Superior temporal gyrus (tissue), 1 donor: ENCODE data around the gene PTPN2.
"Not testable (repeated sequence)": the region's sequence is repeated elsewhere in the genome, so short reads cannot be mapped to it uniquely, and the experiment has no call there.

ENCODE experiments used
- DNase-seq: peaks from one replicate; pipeline ENCODE4 v3.0.0-alpha.2; 2016; ENCODE audit errors: extremely low spot score

Gene PTPN2

GRCh38 chr18:12825230-12825629 lies 58.8 kb downstream of the PTPN2 start:
- DNase-seq, result no peak

DNA sequence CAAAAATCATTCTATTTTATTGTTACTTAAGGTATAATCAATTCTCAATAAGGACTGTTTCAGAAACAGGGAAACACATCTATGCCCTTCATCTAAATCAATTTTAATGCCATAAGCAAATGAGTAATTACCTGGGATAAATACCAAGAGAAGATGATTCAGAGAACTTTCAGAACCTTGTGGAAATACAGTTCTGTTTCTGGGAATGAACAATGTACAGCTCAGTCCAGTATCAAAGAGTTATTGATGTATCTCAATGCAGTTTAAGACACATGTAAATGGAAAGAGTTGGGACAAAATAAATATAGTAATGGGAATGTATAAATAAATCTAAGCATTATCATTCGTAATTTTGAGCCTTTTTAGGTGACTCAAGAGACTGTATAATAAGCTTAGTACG lies 60.1 kb downstream of the PTPN2 start:
- DNase-seq, result no peak

DNA sequence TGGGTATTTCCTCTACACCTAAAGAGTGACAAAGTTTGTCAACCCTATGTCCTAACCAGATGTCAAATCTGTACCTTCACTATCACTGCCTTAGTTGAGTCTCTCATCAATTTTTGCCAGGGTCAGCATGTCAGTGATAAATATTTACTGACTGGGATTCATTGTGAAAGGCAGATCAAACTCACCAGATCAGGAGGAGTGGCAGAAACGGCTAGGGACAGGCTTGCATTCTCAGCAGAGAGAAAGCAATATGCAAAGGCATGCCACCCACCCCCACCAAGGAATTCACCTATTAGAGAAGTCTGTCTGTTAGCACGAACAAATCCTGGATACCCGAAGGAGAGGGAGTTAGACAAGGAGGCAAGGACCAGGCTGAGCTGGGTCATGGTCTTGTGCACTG lies 62.6 kb downstream of the PTPN2 start:
- no peak for DNase-seq

- DNase-seq, result peak; percentile 63
These were observed 63.5 kb downstream of the PTPN2 start for GRCh38 chr18:12820506-12820905.

DNA sequence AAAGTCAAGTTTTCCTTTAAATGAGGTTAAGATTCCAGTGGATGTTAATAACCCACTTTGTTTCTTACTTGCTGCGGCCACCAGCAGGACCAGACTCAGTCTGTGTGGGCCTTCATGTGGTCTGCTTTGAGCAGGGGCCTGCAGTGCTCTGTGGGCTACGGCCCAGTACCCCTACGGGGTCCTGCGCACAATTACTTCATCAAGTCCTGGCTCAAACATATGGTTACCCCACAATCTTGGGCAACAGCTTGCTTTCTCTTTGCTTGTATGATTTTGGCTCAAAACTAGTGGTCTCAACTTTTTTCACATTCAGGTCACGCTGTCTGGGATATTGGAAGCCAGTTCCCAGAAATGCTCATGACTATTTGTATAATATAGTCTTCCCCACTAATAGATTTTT lies 64.2 kb downstream of the PTPN2 start:
- no peak for DNase-seq

DNA sequence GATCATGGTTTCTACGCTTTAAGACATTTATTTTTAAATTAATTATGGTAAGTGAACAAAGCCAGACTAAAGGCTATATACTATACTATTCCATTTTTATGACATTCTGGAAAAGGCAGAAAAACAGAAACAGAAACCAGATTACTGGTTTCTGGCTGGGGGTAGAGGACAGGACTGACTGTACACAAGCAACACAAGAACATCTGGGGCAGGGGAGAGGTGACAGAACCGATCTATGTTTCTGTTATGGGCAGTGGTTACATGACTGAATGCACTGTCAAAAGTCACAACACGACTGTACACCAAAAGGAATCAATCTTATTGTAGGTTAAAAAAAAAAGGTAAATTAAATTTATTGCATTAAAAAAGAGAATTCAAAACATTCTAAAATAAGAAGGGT lies 64.7 kb downstream of the PTPN2 start:
- DNase-seq, result no peak

DNA sequence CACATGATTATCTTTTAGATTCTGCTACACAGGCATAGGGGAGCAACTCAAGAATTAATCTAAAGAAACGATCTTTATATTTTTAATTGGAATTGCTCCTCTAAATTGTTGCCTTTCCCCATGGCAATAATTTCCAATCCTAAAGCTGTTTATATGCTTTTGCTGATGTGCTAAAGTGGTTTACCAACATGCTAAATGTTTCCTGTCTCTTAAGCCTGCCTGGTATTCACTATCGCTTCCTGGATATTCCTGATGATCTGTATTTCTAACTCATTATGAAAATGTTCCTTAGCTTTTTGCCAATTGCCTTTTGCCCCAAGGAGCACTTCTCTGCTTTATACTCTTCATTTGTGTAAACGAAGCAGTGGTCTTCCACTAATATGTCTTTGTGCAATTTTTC lies 65.8 kb downstream of the PTPN2 start:
- no peak for DNase-seq

DNA sequence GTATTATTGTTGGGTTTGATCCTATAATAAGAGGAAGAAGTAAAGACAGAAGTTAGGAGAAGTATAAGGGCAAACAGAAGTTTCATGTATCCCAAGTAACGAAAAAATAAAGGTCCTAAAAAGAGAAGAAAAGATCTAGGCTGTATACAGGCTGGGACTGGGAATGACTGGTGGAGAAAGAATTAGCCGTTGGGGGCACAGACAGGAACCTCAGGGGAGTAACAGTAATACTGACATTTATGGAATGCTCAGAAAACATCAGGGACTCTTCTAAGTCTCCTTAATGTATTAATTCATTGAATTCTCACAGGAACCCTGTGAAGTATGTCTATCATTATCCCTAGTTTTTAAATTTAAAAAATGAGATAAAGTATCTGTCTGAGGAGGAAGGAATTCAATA lies 67.6 kb downstream of the PTPN2 start:
- no peak for DNase-seq

DNA sequence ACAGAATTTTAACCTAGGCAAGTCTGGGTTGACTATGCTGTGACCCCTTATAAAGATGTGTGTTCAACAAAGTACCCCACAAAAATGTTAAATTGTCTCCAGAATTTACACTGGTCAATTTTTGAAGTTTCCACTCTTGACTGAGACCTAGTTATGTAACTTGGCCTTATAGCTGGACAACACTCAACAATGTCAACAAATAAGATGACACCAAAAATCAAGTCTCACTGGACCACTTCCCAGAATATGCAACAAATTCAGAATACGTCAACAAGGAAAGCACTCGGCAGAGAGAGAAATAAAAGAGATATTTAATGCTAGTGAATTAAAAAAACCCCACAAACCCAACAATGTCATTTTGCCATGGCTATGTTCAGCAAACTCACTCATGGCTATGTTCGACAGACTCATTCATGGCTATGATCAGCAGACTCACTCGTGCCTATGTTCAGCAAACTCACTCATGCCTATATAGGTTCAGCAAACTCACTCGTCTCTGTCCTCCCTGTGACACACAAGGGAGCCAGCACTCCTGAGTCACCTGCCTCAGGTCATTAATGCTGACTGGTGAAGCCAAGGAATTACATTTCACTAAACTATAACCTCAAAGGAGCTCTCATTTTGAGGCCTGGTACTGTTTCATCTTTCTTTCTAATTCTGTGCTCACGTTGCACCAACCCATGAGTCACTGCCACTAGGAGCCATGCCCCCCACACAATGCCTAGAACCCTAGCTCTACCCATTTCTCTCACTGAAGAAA lies 72.7 kb downstream of the PTPN2 start:
- DNase-seq, result no peak

GRCh38 chr18:12803069-12803936 lies 80.7 kb downstream of the PTPN2 start:
- no peak for DNase-seq

GRCh38 chr18:12802538-12802937 lies 81.5 kb downstream of the PTPN2 start:
- no peak for DNase-seq

DNA sequence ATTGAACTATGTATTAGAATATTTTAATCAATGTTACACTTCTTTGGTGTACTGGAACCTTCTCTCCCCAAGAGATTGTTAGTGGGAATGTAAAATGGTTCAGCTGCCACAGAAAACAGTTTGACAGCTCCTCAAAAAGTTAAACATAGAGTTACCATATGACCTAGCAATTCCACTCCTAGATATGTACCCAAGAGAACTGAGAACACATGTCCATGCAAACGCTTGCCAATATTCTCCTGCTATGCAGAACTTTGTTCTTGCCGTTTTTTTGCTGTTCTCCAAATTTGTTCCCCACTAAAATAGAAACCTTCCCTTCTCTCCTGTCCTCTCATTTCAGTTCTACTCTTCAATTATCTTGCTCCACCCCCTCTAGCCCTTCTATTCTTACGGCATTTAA lies 87.6 kb downstream of the PTPN2 start:
- DNase-seq, result no peak

GRCh38 chr18:12791610-12792009 lies 92.4 kb downstream of the PTPN2 start:
- DNase-seq, result no peak

- no peak for DNase-seq
These were observed 97.4 kb downstream of the PTPN2 start for GRCh38 chr18:12786669-12787068.

DNA sequence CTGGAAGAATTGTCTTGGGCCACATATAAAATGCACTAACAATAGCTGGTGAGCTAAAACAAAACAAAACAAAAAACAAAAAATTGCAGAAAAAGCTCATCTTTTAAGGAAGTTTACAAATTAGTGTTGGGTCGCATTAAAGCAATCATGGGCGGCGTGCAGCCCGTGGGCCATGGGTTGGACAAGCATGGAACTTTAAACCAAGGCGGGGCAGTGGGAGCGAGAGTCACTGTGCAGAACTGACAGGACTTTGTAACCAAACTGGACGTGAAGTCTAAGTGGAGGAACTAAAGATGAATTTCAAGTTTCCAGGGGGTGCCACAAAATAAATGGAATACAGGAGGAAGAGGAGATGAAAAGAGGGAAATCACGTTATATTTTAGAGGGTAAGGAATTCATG lies 100.5 kb downstream of the PTPN2 start:
- DNase-seq, result no peak

DNA sequence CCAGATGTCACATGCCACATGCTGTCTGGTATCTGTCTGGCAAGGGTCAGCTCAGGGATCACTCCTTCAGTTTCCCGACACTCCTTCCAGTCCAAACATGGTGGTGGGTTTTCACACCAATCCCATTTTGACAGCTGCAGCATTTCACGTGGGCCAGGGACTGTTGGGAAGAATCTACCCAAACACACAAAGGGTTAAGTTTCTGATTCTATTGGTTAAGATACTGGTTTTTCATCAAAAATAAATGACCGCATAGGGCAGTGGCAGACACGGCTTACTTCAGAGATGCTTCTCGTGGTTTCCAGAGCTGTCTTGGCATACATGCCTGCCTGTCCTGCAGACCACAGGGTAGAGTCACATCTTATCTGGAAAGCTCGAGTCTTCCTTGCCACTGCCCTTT lies 101.5 kb downstream of the PTPN2 start:
- no peak for DNase-seq

GRCh38 chr18:12779456-12779855 lies 104.6 kb downstream of the PTPN2 start:
- DNase-seq, result no peak

- DNase-seq, result no peak
These were observed 105.0 kb downstream of the PTPN2 start for GRCh38 chr18:12779043-12779442.

- DNase-seq, result no peak
These were observed 106.5 kb downstream of the PTPN2 start for GRCh38 chr18:12777500-12777944.

DNA sequence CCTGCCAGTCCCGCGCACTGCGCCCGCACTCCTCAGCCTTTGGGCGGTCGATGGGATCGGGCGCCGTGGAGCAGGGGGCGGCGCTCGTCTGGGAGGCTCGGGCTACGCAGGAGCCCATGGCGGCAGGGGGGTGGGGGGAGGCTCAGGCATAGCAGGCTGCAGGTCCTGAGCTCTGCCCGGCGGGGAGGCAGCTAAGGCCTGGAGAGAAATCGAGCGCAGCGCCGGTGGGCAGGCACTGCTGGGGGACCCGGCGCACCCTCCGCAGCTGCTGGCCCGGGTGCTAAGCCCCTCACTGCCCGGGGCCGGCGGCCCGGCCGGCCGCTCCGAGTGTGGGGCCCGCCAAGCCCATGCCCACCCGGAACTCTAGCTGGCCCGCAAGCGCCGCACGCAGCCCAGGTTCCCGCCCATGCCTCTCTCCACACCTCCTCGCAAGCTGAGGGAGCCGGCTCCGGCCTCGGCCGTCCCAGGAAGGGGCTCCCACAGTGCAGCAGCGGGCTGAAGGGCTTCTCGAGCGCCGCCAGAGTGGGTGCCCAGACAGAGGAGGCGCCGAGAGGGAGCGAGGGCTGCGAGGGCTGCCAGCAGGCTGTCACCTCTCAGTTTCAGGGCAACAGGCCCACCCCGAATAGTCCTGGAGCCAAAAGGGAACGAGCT lies 107.1 kb downstream of the PTPN2 start:
- no peak for DNase-seq

GRCh38 chr18:12776415-12776814 lies 107.6 kb downstream of the PTPN2 start:
- not testable (repeated sequence) for DNase-seq

GRCh38 chr18:12774982-12775381 lies 109.1 kb downstream of the PTPN2 start:
- DNase-seq, result no peak

DNA sequence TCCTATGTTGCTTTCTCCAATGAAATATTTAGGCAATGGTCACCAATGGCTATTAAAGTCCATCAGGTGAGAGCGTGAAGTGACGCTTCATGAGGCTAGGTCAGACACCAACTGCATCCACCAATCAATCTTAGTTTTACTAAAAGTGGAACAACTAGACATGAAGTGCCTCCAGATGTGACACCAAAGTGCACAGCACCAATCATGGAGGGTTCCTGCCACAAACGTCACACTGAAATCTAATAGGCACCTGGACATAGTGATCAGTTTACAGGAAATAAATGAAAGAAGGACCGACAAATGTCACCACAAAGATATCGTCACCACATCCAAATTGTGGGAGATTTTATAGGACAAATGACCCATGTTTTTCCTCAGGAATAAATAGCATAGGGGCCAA lies 110.7 kb downstream of the PTPN2 start:
- no peak for DNase-seq
